GM12878 (cell line): ENCODE data around the gene COL23A1.

Experiments
- CEBPB ChIP-seq, 2 experiments: fragments of 150-350 bp in 1 of 2; IDR thresholded peaks; 2 replicates each; pipeline ENCODE4 v1.6.1; 2012 to 2014; ENCODE audit warnings: low read depth in 2 of 2, low read length in 2 of 2, borderline replicate concordance in 1 of 2, inconsistent platforms in 1 of 2
- CEBPZ ChIP-seq: fragments of 150-350 bp; IDR thresholded peaks from 2 replicates; pipeline ENCODE4 v1.6.1; 2016; ENCODE audit warnings: low read depth, low read length
- CTCF ChIP-seq, 3 experiments: IDR thresholded peaks in 2 of 3; conservative IDR thresholded peaks in 1 of 3; 2 replicates each; pipeline ENCODE4 v1.5.1; 2011; ENCODE audit warnings: low read depth in 3 of 3, low read length in 3 of 3, mild to moderate bottlenecking in 3 of 3, control low read depth in 2 of 3, moderate library complexity in 2 of 3, inconsistent platforms in 1 of 3, mixed read lengths in 1 of 3; ENCODE audit not compliant: control insufficient read depth in 2 of 3, insufficient read depth in 1 of 3; ENCODE audit errors: extremely low read depth in 1 of 3
- FOXM1 ChIP-seq: IDR thresholded peaks from 2 replicates; pipeline ENCODE4 v1.6.1; 2012; ENCODE audit warnings: low read depth, mild to moderate bottlenecking, inconsistent platforms, low read length, moderate library complexity
- JUND ChIP-seq: IDR thresholded peaks from 2 replicates; pipeline ENCODE4 v1.6.1; 2012; ENCODE audit warnings: low read depth, mild to moderate bottlenecking, low read length, improper control_type of control experiment, moderate library complexity
- MEF2A ChIP-seq: IDR thresholded peaks from 2 replicates; pipeline ENCODE4 v1.6.1; 2011; ENCODE audit warnings: low read depth, mild to moderate bottlenecking, low read length, moderate library complexity; ENCODE audit not compliant: insufficient read depth
- NFYA ChIP-seq: IDR thresholded peaks from 2 replicates; pipeline ENCODE4 v1.6.1; 2011; ENCODE audit warnings: low read depth, mild to moderate bottlenecking, low read length, improper control_type of control experiment, borderline replicate concordance
- NR2C2 ChIP-seq: IDR thresholded peaks from 2 replicates; pipeline ENCODE4 v1.6.1; 2011; ENCODE audit warnings: borderline replicate concordance, low read depth; ENCODE audit not compliant: control insufficient read depth, insufficient read length
- POLR2A ChIP-seq: IDR thresholded peaks from 2 replicates; pipeline ENCODE4 v1.6.1; 2011; ENCODE audit warnings: low read depth, mild to moderate bottlenecking, low read length
- RFX5 ChIP-seq: IDR thresholded peaks from 2 replicates; pipeline ENCODE4 v1.6.1; 2011; ENCODE audit warnings: low read depth, low read length, improper control_type of control experiment
- TAF1 ChIP-seq: IDR thresholded peaks from 2 replicates; pipeline ENCODE4 v1.6.1; 2011; ENCODE audit warnings: mild to moderate bottlenecking, low read depth, low read length, borderline replicate concordance
- USF1 ChIP-seq: IDR thresholded peaks from 2 replicates; pipeline ENCODE4 v1.6.1; 2011; ENCODE audit warnings: borderline replicate concordance, low read depth, mild to moderate bottlenecking, moderate library complexity, mixed read lengths, low read length; ENCODE audit not compliant: insufficient read depth; ENCODE audit errors: extremely low read length
- YY1 ChIP-seq: IDR thresholded peaks from 2 replicates; pipeline ENCODE4 v1.6.1; 2011; ENCODE audit warnings: low read depth, mild to moderate bottlenecking, low read length
- ZNF274 ChIP-seq: IDR thresholded peaks from one replicate; pipeline ENCODE4 v1.8.0; 2011; ENCODE audit not compliant: insufficient read length, insufficient read depth

- no peak for TF ChIP-seq MEF2A
- TF ChIP-seq CEBPZ = no peak
- TF ChIP-seq TAF1 = no peak
- TF ChIP-seq FOXM1 = no peak
- no peak for TF ChIP-seq RFX5
- no peak for TF ChIP-seq CTCF (IDR thresholded peaks at IDR 0.05 in 2 of 3, conservative IDR thresholded peaks at IDR 0.05 in 1 of 3; ENCODE audit: control insufficient read depth in 2 of 3, extremely low read depth in 1 of 3, insufficient read depth in 1 of 3, low read depth in 3 of 3, low read length in 3 of 3)
- TF ChIP-seq POLR2A = no peak
- no peak for TF ChIP-seq ZNF274
- TF ChIP-seq NR2C2 = no peak
- TF ChIP-seq YY1 = no peak
- TF ChIP-seq NFYA = no peak
- TF ChIP-seq JUND = no peak
- no peak for TF ChIP-seq CEBPB (IDR thresholded peaks at IDR 0.05; ENCODE audit: borderline replicate concordance in 1 of 2, low read depth in 2 of 2, low read length in 2 of 2)
- no peak for TF ChIP-seq USF1
Measured at GRCh38 chr5:178398901-178399700, 191.1 kb downstream of the COL23A1 start.
